RWPE1 (cell line): ENCODE results near the gene TMEM235.

Experiments
- CTCF ChIA-PET: fragments of 350-600 bp; sonication (Branson Sonifier 250); formaldehyde crosslinking; extraction: SDS; loops from one replicate; lab custom pipeline; 2021; lab: Yijun Ruan, JAX
- POLR2A ChIA-PET: fragments of 400-600 bp; formaldehyde crosslinking; extraction: SDS; loops from one replicate; lab custom pipeline; 2020; ENCODE audit warnings: antibody characterized with exemption; ENCODE audit not compliant: low non-redundant PET; lab: Yijun Ruan, JAX
- DNase-seq: peaks from one replicate; pipeline ENCODE4 v3.0.0; 2012; ENCODE audit warnings: low spot score
- H3K27ac ChIP-seq: fragments of 450-650 bp; 2 replicates; pipeline ENCODE4 v1.5.1; 2017
- CTCF ChIP-seq: fragments of 450-650 bp; conservative IDR thresholded peaks from 2 replicates; pipeline ENCODE4 v1.5.1; 2017; ENCODE audit warnings: low read depth, mild to moderate bottlenecking

TMEM235 gene

GRCh38 chr17:78186692-78187595 lies 44.5 kb upstream of the TMEM235 start, which contains the start of the genes AFMID and TK1:
AFMID (plus strand) TSS chr17:78187362; CDS start chr17:78187371, 9 bp downstream.
TK1 (minus strand) TSS chr17:78187052; CDS start chr17:78186994, 58 bp downstream.
- ChIA-PET CTCF (interaction anchor here (0.5 to 1.5 kb wide), 13 partner anchors 11 to 237 kb away, joined by 3 to 6 read pairs (median 4); no protein-coding TSS in a partner anchor), POLR2A (interaction anchor here (1.0 kb wide), 1 partner anchor 12 kb away, joined by 3 read pairs; no protein-coding TSS in a partner anchor)
- TF ChIP-seq CTCF, result peak; percentile 69
- peak within 1 kb of the TSS; percentile 81 for H3K27ac ChIP-seq
- DNase-seq, result peak; percentile 99

GRCh38 chr17:78196716-78197115 lies 34.7 kb upstream of the TMEM235 start:
- ChIA-PET POLR2A (no interaction called here), CTCF (interaction anchor here (0.6 to 1.3 kb wide), 2 partner anchors 54 to 1881 kb away, joined by 3 read pairs; no protein-coding TSS in a partner anchor)
- peak overlapping the region; percentile 30 for H3K27ac ChIP-seq
- DNase-seq, result no peak
- no peak for TF ChIP-seq CTCF

- POLR2A ChIA-PET, result interaction anchor here (0.6 kb wide), 1 partner anchor 1998 kb away, joined by 4 read pairs; no protein-coding TSS in a partner anchor
- CTCF ChIA-PET, result interaction anchor here (1.3 kb wide), 1 partner anchor 54 kb away, joined by 3 read pairs; no protein-coding TSS in a partner anchor
- DNase-seq, result no peak
- TF ChIP-seq CTCF, result no peak
- peak overlapping the region; percentile 30 for H3K27ac ChIP-seq
Measured at GRCh38 chr17:78197147-78197832, 34.1 kb upstream of the TMEM235 start.

GRCh38 chr17:78200451-78200850 lies 31.0 kb upstream of the TMEM235 start:
- POLR2A ChIA-PET, result no interaction called here
- TF ChIP-seq CTCF, result no peak
- no peak for DNase-seq
- no peak overlapping the region for H3K27ac ChIP-seq
- CTCF ChIA-PET, result interaction anchor here (0.7 to 2.1 kb wide), 2 partner anchors 41 to 50 kb away, joined by 3 to 5 read pairs; no protein-coding TSS in a partner anchor

- DNase-seq, result no peak
- no peak overlapping the region for H3K27ac ChIP-seq
- POLR2A ChIA-PET, result no interaction called here
- no peak for TF ChIP-seq CTCF
- CTCF ChIA-PET, result no interaction called here
Measured at GRCh38 chr17:78202666-78203065, 28.8 kb upstream of the TMEM235 start.
